IMR-90 (cell line): ENCODE data around the gene SIPA1L3. TPM values are rescaled to one million over a fixed set of nuclear protein-coding genes. Genes with fewer than 3 reads are reported as not detected.
A peak's percentile ranks its signal among the peaks of the same experiment; 100 is the strongest.

Source experiments
- ATAC-seq: fragments of 200-7000 bp; cut with Tn5 transposase; 2 replicates; pipeline ENCODE4 v1.9.1; 2020; ENCODE audit warnings: low read depth, mild to moderate bottlenecking, moderate library complexity
- BruUV-seq: library from RNA; stranded (reverse); fragments of 400-500 nt; replicated peaks from 2 replicates; lab custom pipeline; 2021; lab: Mats Ljungman, UMichigan
- CTCF ChIA-PET: fragments of 300-600 bp; formaldehyde crosslinking; extraction: SDS; loops from one replicate; lab custom pipeline; 2021; ENCODE audit warnings: antibody characterized with exemption; lab: Yijun Ruan, JAX
- POLR2A ChIA-PET: fragments of 300-600 bp; sonication (Branson Sonifier 250); formaldehyde crosslinking; loops from one replicate; lab custom pipeline; 2022; ENCODE audit warnings: antibody characterized with exemption; ENCODE audit not compliant: unreplicated experiment; lab: Charles Lee
- DNase-seq: peaks from one replicate; pipeline ENCODE4 v3.0.0; 2013
- H2AFZ ChIP-seq: replicated peaks from 2 replicates; pipeline ENCODE3; 2013; ENCODE audit warnings: low read length, mild to moderate bottlenecking; ENCODE audit not compliant: poor library complexity
- H2AK5ac ChIP-seq: 2 replicates; pipeline ENCODE4 v1.6.1; 2013; ENCODE audit warnings: low read depth, low read length, inconsistent platforms
- H2AK9ac ChIP-seq: replicated peaks from 2 replicates; pipeline ENCODE3; 2013; ENCODE audit warnings: mild to moderate bottlenecking, low read depth, low read length, moderate library complexity; ENCODE audit not compliant: poor library complexity
- H2BK120ac ChIP-seq: 2 replicates; pipeline ENCODE4 v1.6.1; 2013; ENCODE audit warnings: low read depth, low read length, inconsistent platforms
- H2BK15ac ChIP-seq: 3 replicates; pipeline ENCODE4 v1.6.1; 2013; ENCODE audit warnings: low read depth, low read length, inconsistent platforms
- H2BK20ac ChIP-seq: 2 replicates; pipeline ENCODE4 v1.6.1; 2013; ENCODE audit warnings: low read depth, mild to moderate bottlenecking, inconsistent platforms, low read length, moderate library complexity
- H2BK5ac ChIP-seq: 2 replicates; pipeline ENCODE4 v1.6.1; 2013; ENCODE audit warnings: mild to moderate bottlenecking, low read depth, low read length, inconsistent platforms; ENCODE audit not compliant: poor library complexity, severe bottlenecking
- H3K14ac ChIP-seq: replicated peaks from 2 replicates; pipeline ENCODE4 v1.6.1; 2013; ENCODE audit warnings: low read depth, low read length, inconsistent platforms
- H3K18ac ChIP-seq: 2 replicates; pipeline ENCODE4 v1.6.1; 2013; ENCODE audit warnings: low read depth, low read length, control low read depth
- H3K23ac ChIP-seq: 2 replicates; pipeline ENCODE4 v1.6.1; 2013; ENCODE audit warnings: low read depth, low read length, inconsistent platforms
- H3K27ac ChIP-seq: 2 replicates; pipeline ENCODE4 v1.5.1; 2013; ENCODE audit warnings: mild to moderate bottlenecking, control low read depth, low read length; ENCODE audit not compliant: insufficient read depth
- H3K27me3 ChIP-seq: 2 replicates; pipeline ENCODE4 v1.6.1; 2013; ENCODE audit warnings: low read length; ENCODE audit not compliant: control insufficient read depth, insufficient read depth
- H3K36me3 ChIP-seq: 2 replicates; pipeline ENCODE4 v1.6.1; 2013; ENCODE audit warnings: low read length, mixed read lengths; ENCODE audit not compliant: control insufficient read depth, insufficient read depth
- H3K4ac ChIP-seq: 2 replicates; pipeline ENCODE4 v1.6.1; 2013; ENCODE audit warnings: low read depth, low read length, inconsistent platforms
- H3K4me1 ChIP-seq: 2 replicates; pipeline ENCODE4 v1.6.1; 2013; ENCODE audit warnings: low read length, mixed read lengths; ENCODE audit not compliant: control insufficient read depth, insufficient read depth
- H3K4me2 ChIP-seq: 2 replicates; pipeline ENCODE4 v1.6.1; 2013; ENCODE audit warnings: low read depth, mild to moderate bottlenecking, control low read depth, low read length, moderate library complexity
- H3K4me3 ChIP-seq: 2 replicates; pipeline ENCODE4 v1.5.1; 2013; ENCODE audit warnings: low read depth, mild to moderate bottlenecking, control low read depth, low read length, moderate library complexity; ENCODE audit not compliant: insufficient read depth
- H3K56ac ChIP-seq: 2 replicates; pipeline ENCODE4 v1.6.1; 2013; ENCODE audit warnings: low read length, inconsistent platforms; ENCODE audit not compliant: insufficient read depth; ENCODE audit errors: extremely low read depth
- H3K79me1 ChIP-seq, 2 experiments: 2 replicates each; pipeline ENCODE4 v1.6.1; 2013; ENCODE audit warnings: low read length in 2 of 2, inconsistent platforms in 1 of 2, low read depth in 1 of 2
- H3K9ac ChIP-seq: 2 replicates; pipeline ENCODE4 v1.6.1; 2013; ENCODE audit warnings: low read depth, low read length, control low read depth
- H3K9me1 ChIP-seq: 2 replicates; pipeline ENCODE4 v1.6.1; 2013; ENCODE audit warnings: low read length, inconsistent platforms; ENCODE audit not compliant: insufficient read depth
- H3K9me3 ChIP-seq: 2 replicates; pipeline ENCODE4 v1.6.1; 2013; ENCODE audit warnings: low read length; ENCODE audit not compliant: control insufficient read depth, insufficient read depth
- H4K20me1 ChIP-seq: 2 replicates; pipeline ENCODE4 v1.6.1; 2013; ENCODE audit warnings: low read length, inconsistent platforms; ENCODE audit not compliant: insufficient read depth
- H4K5ac ChIP-seq: 2 replicates; pipeline ENCODE4 v1.6.1; 2013; ENCODE audit warnings: mild to moderate bottlenecking, low read depth, low read length, control low read depth
- H4K8ac ChIP-seq, 2 experiments: 2 replicates each; pipeline ENCODE4 v1.6.1; 2013; ENCODE audit warnings: low read depth in 2 of 2, low read length in 2 of 2, control low read depth in 1 of 2, inconsistent platforms in 1 of 2
- H4K91ac ChIP-seq: 2 replicates; pipeline ENCODE4 v1.6.1; 2013; ENCODE audit warnings: low read depth, low read length, inconsistent platforms; ENCODE audit not compliant: insufficient read depth
- CEBPB ChIP-seq: IDR thresholded peaks from 2 replicates; pipeline ENCODE4 v1.6.1; 2012; ENCODE audit warnings: low read depth, low read length, improper control_type of control experiment
- CHD1 ChIP-seq: IDR thresholded peaks from 2 replicates; pipeline ENCODE4 v1.6.1; 2012; ENCODE audit warnings: low read depth, low read length, improper control_type of control experiment
- FOS ChIP-seq: fragments of 150-350 bp; IDR thresholded peaks from 2 replicates; pipeline ENCODE4 v1.6.1; 2016; ENCODE audit warnings: low read depth, low read length
- MAZ ChIP-seq: IDR thresholded peaks from 2 replicates; pipeline ENCODE4 v1.6.1; 2012; ENCODE audit warnings: low read depth, mild to moderate bottlenecking, low read length, improper control_type of control experiment, moderate library complexity, borderline replicate concordance
- MXI1 ChIP-seq: IDR thresholded peaks from 2 replicates; pipeline ENCODE4 v1.6.1; 2012; ENCODE audit warnings: low read depth, mild to moderate bottlenecking, low read length, moderate library complexity, borderline replicate concordance
- POLR2A ChIP-seq: IDR thresholded peaks from 2 replicates; pipeline ENCODE4 v1.6.1; 2012; ENCODE audit warnings: mild to moderate bottlenecking, low read depth, low read length
- RCOR1 ChIP-seq: IDR thresholded peaks from 2 replicates; pipeline ENCODE4 v1.6.1; 2012; ENCODE audit warnings: mild to moderate bottlenecking, low read length, improper control_type of control experiment; ENCODE audit not compliant: insufficient replicate concordance
- SMC3 ChIP-seq: fragments of 150-350 bp; IDR thresholded peaks from 2 replicates; pipeline ENCODE4 v1.6.1; 2016; ENCODE audit warnings: low read depth, mild to moderate bottlenecking, antibody characterized with exemption, low read length, moderate library complexity
- WGBS, 2 experiments: methylation state at CpG; one replicate each; pipeline versions ENCODE4 v1.1.5 to v1.1.7; 2013; ENCODE audit warnings: missing lambda C conversion rate in 2 of 2; ENCODE audit not compliant: insufficient read length in 1 of 2; ENCODE audit errors: extremely low coverage in 2 of 2; 5-methylcytosine and 5-hydroxymethylcytosine counted together
- dilution Hi-C: fragments of 300-500 bp; cut with HindIII; formaldehyde crosslinking; loops from one replicate; pipeline ENCODE4 v1.14.3; 2018; ENCODE audit warnings: low sequenced_read_pairs; ENCODE audit not compliant: unreplicated experiment
- in situ Hi-C: fragments of 300-500 bp; cut with MboI; formaldehyde crosslinking; loops from 3 replicates; pipeline ENCODE4 v1.14.3; 2019; ENCODE audit warnings: low sequenced_read_pairs, inconsistent platforms, mixed read lengths
- intact Hi-C: fragments of 100-400 bp; cut with micrococcal nuclease; formaldehyde crosslinking; loops from 2 replicates; pipeline ENCODE4 v1.10.0; 2022
- polyA plus RNA-seq, 3 experiments: library from polyadenylated mRNA; depleted of rRNA; stranded (reverse); fragments of >200 nt; gene quantifications; 2 replicates each; pipeline ENCODE4 v1.2.3, GENCODE V29; 2012; ENCODE audit warnings: low replicate concordance in 1 of 3
- total RNA-seq: library from RNA; depleted of rRNA; stranded (reverse); fragments of >200 nt; gene quantifications from 2 replicates; pipeline ENCODE4 v1.2.3, GENCODE V29; 2012
- TF ChIP-seq, protein P1 (sequence below): conservative IDR thresholded peaks from 2 replicates; pipeline ENCODE4 v1.5.1; 2012; ENCODE audit warnings: mild to moderate bottlenecking, low read depth, low read length, improper control_type of control experiment
- TF ChIP-seq, protein P2 (sequence below): fragments of 150-350 bp; IDR thresholded peaks from 2 replicates; pipeline ENCODE4 v1.6.1; 2016; ENCODE audit warnings: low read depth, mild to moderate bottlenecking, low read length, moderate library complexity, borderline replicate concordance

The SIPA1L3 gene
- total and polyA plus RNA-seq, 2 of the 4 experiments (the other 2 are of a cell fraction): 4.1 to 9.4 TPM

DNA sequence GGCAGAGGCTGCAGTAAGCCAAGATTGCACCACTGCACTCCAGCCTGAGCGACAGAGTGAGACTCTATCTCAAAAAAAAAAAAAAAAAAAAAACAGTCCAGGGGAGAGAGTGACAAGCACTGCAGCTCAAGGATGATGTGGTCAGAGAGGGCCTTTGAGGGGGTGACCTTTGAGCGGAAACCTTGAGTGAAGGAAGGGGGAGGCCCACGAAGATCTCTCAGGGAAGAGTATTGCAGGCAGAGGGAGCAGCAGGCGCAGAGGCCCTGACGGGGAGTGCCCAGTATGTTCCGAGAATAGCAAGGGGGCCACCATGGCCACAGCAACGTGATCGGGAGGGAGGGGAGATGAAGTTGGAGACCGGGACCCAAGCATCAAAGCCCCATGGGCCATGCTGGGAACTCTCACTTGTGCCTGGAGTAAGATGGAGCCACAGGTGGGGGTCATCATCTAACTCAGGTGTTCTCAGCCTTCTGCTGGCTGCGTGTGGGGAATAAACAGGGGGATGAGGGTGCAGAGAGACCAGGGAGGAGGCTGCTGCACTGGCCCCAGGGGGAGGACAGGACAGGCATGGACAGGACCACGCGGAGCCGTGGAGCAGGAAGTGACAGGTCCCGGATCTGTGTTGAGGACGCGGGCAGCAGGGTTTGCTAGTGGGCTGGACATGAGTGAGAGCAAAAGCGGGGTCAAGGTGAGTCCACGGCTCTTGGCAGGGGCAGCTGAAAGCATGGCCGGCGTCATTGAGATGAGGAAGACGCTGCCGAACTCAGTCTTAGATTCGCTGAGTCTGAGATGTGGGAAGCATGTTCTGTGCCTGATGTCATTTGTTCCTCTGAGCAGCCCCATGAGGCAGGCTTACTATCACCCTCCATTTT lies 256.6 kb downstream of the SIPA1L3 start:
- no peak overlapping the region for H4K5ac ChIP-seq
- H4K8ac ChIP-seq: no peak overlapping the region
- TF ChIP-seq CHD1 (no peak), POLR2A (no peak), RCOR1 (no peak), CEBPB (no peak), FOS (no peak), MAZ (no peak), MXI1 (no peak), SMC3 (no peak)
- TF ChIP-seq, protein P1, sequence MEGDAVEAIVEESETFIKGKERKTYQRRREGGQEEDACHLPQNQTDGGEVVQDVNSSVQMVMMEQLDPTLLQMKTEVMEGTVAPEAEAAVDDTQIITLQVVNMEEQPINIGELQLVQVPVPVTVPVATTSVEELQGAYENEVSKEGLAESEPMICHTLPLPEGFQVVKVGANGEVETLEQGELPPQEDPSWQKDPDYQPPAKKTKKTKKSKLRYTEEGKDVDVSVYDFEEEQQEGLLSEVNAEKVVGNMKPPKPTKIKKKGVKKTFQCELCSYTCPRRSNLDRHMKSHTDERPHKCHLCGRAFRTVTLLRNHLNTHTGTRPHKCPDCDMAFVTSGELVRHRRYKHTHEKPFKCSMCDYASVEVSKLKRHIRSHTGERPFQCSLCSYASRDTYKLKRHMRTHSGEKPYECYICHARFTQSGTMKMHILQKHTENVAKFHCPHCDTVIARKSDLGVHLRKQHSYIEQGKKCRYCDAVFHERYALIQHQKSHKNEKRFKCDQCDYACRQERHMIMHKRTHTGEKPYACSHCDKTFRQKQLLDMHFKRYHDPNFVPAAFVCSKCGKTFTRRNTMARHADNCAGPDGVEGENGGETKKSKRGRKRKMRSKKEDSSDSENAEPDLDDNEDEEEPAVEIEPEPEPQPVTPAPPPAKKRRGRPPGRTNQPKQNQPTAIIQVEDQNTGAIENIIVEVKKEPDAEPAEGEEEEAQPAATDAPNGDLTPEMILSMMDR: no peak
- TF ChIP-seq, protein P2, sequence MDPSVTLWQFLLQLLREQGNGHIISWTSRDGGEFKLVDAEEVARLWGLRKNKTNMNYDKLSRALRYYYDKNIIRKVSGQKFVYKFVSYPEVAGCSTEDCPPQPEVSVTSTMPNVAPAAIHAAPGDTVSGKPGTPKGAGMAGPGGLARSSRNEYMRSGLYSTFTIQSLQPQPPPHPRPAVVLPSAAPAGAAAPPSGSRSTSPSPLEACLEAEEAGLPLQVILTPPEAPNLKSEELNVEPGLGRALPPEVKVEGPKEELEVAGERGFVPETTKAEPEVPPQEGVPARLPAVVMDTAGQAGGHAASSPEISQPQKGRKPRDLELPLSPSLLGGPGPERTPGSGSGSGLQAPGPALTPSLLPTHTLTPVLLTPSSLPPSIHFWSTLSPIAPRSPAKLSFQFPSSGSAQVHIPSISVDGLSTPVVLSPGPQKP: no peak
- dilution Hi-C loops (no loop called here), in situ Hi-C loops (no loop called here), intact Hi-C loops (no loop called here)
- H3K4me3 ChIP-seq: no peak overlapping the region
- CTCF ChIA-PET: no interaction called here
- no peak overlapping the region for H3K14ac ChIP-seq
- no peaks in the 10 kb centered on the region for H3K27me3 ChIP-seq
- H3K79me1 ChIP-seq: peaks cover 0 to 9% of the 10 kb centered on the region in 2 experiments; a peak in 1 of 4 replicates
- BruUV-seq: no TSS peak
- ATAC-seq (no peak), DNase-seq (no peak)
- peak overlapping the region; percentile 40 for H2AK9ac ChIP-seq
- H3K36me3 ChIP-seq: peaks cover 40% of the 10 kb centered on the region
- no peak overlapping the region for H3K9ac ChIP-seq
- no peak overlapping the region for H2BK20ac ChIP-seq
- H3K4me1 ChIP-seq: no peaks in the 10 kb centered on the region
- no peak overlapping the region for H4K91ac ChIP-seq
- 95% methylated on average over 15 of the region's 23 CpGs; no CpG with 5 or more reads in 1 of the 2 experiments for WGBS, 2 experiments
- H3K4me2 ChIP-seq: no peak overlapping the region
- H2BK120ac ChIP-seq: no peak overlapping the region
- no peak overlapping the region for H3K56ac ChIP-seq
- no peak overlapping the region for H3K23ac ChIP-seq
- no peak overlapping the region for H3K18ac ChIP-seq
- H2BK5ac ChIP-seq: no peak overlapping the region
- H2BK15ac ChIP-seq: no peak overlapping the region
- no peak overlapping the region for H2AFZ ChIP-seq
- POLR2A ChIA-PET: no interaction called here
- H3K4ac ChIP-seq: no peak overlapping the region
- no peak overlapping the region for H3K27ac ChIP-seq
- H3K9me1 ChIP-seq: no peaks in the 10 kb centered on the region
- H3K9me3 ChIP-seq: peaks cover 6% of the 10 kb centered on the region; the same call in 1 of the 2 replicates
- no peaks in the 10 kb centered on the region for H4K20me1 ChIP-seq
- H2AK5ac ChIP-seq: no peak overlapping the region
